Fibroblast of skin of back (primary cell): Measurements from ENCODE around the gene KLC1.
A peak's percentile ranks its signal among the peaks of the same experiment; 100 is the strongest.

Experiments
- DNase-seq: peaks from one replicate; pipeline ENCODE4 v3.0.0-alpha.2; 2013

KLC1 gene

DNA sequence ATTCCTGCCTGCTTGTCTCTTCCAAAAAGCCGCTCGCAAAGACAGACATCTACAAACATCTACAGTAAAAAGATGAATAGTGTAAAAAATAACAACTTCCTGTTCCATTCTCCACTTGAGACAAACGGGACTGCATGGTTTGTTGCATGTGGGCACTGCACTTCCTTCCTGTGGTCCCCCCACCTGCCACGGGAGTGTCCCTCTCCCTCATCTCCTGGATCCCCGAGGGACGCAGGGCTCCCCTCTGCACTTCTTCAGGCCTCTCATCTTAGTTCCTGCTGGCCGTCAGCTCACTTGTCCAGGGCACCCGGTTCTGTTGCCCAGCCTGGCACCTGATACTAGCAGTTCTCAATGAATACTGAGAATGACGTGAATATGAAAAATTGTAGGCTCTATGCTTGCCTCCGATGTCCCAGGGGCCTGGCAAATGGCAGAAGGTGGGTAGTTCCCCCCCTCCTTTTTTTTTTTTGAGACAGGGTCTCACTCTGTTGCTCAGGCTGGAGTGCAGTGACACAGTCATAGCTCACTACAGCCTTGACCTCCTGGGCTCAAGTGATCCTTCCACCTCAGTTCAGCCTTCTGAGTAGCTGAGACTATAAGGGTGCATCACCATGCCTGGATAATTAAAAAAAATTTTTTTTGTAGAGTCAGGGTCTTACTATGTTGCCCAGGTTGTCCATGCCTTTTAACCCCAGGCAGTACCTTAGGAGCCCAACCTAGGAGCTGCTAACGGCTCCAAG is 3.5 kb upstream of the KLC1 start:
- DNase-seq, result no peak

DNA sequence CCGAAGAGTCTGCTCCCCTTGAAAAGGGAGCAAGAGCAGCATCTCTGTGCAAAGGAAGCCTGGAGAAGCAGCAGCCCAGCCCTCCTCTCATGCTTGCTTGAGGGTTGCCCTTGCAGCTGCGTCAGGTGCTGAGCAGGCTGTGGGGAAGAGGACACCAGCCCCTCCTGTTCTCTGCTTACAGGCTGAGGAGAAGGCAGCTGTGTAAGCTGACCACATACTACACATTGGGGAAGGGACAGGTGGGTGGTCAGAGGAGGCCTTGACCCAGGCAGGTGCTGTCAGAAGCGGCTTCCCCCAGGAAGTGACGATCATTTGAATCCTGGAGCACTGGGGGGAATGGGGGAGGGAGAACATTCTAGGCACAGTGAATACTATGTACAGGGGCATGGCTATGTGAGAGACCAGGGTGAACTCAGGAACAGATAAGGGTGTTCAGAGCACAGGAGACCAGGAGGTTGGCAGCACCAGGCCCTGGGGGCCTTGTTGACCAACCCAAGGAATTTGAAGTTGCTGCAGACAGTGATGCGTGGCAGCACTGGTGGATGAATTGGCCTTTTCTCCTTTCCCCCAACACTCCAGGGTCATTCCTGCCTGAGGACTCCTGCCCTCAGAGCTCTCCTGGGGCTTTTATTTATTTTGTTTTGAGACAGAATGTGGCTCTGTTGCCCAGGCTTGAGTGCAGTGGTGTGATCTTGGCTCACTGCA is 2.7 kb upstream of the KLC1 start:
- DNase-seq, result no peak

DNA sequence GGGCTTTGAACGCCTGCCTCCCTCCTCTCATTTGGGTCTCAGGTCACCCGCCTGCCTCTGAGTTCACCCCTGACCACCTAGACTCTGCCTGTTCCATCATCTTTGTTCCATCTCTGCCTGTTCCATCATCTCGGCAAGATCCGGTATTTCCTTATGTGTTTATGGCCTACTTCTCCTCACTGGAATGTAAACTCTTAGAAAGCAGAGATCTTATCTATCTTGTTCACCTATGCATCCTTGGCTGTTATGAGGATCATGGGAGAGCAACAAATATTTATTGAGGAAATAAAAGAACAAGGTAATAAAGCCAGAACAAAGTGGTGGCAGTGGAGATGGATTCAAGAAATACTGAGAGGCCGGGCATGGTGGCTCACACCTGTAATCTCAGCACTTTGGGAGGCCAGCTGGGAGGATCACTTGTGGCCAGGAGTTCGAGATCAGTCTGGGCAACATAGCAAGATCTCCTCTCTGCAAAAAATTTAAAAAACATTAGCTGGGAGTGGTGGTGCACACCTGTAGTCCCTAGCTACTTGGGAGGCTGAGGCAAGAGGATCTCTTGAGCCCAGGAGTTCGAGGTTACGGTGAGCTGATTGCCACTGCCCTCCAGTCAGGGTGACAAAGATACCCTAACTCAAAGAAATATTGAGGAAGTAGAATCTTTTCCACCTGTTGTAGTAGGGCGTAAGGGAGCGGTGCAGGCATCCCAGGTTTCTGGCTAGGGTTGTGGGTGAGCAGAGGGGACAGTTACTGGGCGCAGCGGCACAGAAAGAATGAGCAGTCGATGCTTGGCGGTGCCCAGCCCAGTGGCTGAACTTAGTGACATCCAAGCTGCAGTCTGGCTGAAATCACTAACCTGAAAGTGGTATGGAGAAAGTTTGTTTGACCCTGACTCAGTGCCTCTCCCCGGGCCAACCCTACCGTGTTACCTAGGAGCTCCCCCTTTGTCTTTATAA is 1.7 kb upstream of the KLC1 start:
- no peak for DNase-seq

DNA sequence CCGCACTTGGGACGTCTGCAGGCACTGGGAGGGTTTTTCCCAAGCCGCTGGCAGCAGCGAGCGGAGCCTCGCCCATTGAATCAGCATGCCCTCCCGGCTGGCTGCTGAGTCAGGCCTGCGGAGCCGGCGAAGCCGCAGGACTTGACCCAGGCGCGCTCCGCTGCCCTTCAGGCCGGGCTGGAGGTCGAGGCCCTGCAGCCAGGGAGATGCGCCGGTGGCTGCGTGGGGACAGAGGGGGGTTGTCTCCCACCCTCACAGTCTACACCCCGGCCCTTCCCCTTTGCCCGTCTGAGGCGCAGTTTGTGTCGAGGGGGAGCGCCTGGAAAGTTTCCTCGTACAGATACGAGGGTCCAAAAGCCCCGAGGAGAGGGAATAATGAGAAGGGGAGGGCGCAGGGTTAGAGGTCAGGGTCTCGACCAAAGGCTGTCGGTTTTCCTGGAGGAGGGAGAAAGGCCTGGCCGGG is 759 bp upstream of the KLC1 start:
- DNase-seq, result peak; percentile 82

DNA sequence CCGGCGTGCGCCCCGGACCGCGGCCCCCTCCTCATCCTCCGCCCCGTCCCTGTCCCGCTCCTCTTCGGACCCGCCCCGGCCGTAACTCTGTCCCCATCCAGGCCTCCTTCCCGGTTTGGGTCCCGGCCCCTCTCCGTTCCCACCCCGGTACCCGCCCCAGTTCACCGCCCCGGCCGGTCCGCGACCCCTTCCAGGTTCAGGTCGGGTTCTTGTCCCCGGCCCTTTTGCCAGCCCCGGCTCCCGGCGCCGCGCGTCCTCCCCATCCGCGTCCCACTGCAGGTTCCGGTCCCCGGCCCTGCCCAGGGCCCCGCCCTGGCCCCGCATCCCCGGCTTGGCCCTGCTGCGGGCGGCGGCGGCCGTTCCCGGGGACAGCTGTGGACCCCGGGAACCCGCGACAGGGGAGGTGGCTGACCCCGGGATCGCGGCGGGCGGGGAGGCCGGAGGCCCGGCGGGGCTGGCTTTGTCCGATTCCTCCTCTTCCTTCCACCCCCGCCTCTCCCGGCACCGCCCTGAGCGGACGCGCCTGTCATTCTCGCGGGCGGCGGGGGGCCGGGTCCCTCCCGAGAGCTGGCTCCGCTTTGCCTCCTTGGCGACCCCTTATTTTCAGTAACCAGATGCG is 601 bp downstream of the KLC1 start:
- peak; percentile 46 for DNase-seq

DNA sequence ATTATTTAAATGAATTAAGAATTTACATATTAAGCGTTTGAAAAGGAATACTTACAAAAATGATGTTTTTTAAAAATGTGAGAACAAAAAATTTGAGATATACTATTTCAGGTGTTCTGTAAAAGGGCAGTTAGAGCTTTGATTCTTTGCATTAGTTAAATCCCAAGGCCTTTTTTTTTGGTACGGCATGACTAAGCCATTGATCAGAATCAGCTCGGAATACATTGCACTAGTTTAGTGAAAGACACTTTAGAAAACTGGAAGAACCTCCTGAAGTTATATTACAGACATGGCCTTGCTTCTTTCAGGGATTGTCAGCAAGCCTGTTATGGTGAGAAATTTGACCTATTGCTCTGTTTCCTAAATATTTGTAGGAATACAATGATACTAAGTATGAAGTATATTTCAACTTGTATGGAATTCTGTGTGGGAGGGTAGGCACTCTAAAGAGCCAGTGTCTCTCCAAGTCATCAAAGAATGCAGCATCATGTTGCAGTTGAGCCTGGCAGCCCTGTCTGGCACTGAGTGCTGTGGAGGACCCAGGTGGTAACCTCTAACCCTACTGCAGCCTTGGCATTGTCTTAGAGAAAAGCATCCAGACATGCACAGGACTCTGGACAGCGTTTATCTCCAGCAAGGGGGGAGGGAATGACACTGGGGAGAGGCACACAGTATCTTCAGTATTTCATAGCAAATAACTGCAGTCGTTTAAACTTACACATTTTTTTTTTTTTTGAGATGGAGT is 1.5 kb downstream of the KLC1 start:
- DNase-seq, result no peak

DNA sequence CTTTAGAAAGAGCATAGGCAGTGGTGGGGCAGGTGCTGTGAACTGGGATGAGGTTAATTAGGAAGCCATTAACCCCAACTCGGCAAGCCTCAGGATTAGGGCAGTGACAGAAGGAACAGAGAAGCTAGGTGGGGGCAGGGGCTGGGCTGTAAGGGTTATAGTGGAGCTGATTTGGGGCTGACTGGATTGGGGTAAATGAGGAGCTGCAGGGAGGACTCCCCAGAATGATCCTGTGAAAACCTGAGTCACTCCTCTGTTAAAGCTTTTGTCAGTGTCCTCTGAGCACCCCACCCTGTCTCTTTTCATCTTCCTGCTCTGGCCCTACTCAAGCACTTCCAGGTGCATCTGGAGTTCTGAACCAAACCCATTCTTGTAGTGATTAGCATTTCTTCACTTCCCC is 4.4 kb downstream of the KLC1 start:
- no peak for DNase-seq

DNA sequence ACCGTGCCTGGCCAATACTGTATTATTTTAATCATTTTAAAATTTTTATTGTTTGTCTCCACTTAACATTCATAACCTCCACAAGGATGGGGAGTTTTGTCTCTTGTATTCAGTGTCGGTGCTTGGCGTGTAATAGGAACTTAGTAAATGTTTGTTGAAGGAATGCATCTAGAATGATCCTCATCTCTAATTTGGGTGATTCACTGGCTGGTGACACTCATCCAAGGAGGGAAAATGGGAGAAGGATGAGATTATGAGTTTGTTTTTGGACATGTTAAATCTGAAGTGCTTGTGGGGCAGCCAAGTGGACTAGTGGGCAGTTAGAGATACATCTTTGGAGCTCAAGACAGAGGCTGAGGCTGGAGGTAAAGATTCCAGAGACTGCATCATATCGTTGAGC is 5.1 kb downstream of the KLC1 start:
- DNase-seq, result no peak

DNA sequence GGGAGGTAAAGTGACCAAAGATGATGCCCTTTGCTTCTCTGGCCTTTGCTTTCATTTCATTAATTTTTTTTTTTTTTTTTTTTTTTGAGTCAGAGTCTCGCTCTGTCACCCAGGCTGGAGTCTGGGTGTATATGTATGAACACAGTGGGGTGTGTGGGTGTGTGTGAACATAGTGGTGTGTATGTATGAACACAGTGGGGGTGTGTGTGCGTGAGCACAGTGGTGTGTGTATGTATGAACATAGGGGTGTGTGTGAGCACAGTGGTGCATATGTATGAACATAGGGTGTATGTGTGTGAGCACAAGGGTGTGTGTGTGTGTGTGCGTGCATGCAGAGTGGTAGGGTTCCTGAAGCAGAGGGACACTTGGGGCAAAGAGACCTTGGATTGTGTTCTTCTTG is 9.6 kb downstream of the KLC1 start:
- no peak for DNase-seq

DNA sequence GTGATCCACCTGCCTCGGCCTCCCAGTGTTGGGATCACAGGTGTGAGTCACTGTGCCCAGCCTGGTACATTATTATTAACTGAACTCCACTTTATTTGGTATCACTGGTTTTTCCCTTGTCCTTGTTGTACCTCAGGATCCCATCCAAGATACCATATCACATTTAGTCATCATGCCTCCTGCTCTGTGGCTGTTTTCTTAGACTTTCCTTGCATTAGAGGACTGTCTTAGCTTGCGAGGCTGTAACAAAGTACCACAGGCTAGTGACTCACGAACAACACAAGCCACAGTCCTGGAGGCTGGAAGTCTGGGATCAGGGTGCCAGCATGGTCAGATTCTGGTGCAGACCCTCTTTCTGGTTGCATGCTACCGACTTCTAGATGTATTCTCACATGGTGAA is 12.2 kb downstream of the KLC1 start:
- DNase-seq, result peak; percentile 54

DNA sequence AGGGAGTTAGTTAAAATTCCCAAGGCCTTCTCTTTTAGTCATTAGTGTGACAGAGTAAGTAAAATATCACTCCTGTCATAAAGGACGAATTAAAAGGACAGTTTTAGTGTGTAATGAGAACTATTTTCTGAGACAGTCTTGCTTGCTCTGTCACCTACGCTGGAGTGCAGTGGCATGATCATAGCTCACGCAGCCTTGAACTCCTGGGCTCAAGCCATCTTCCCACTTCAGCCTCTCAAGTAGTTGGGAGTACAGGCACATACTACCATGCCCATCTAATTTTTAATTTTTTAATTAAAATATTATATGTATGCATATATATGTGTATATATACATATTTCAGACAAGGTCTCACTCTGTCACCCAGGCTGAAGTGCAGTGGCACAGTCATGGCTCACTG is 17.2 kb downstream of the KLC1 start:
- no peak for DNase-seq

DNA sequence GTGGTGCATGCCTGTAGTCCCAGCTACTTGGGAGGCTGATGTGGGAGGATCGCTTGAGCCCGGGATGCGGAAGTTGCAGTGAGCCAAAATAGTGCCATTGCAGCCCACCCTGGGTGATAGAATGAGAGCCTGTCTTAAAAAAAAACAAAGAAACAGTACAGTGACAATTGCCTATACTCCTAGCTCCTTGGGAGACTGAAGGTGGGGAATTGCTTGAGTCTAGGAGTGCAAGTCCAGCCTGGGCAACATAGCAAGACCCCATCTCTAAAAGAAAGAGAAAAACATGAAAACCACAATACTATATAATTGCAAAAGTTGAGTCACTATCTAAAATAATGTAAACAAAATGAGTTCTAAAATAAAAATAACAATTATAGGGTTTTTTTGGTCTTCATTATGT is 20.0 kb downstream of the KLC1 start:
- DNase-seq, result no peak

DNA sequence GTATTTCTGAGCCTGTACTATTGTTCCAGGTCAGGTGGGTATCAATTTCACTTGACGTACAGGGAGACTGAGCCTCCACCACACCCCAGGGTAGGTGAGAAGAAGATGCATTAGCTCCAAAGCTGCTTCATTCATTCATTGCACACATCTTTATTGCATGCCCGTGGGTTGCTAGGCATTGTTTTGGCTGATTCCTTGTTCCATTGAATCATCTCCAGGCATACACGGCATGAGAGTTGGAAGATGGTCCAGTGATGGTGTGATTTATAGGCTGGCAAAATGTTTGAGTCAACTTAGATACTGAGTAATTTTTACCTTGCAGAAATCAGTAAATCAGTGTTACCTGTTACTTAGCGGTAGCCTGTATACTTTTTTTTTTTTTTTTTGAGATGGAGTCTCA is 21.2 kb downstream of the KLC1 start:
- no peak for DNase-seq

DNA sequence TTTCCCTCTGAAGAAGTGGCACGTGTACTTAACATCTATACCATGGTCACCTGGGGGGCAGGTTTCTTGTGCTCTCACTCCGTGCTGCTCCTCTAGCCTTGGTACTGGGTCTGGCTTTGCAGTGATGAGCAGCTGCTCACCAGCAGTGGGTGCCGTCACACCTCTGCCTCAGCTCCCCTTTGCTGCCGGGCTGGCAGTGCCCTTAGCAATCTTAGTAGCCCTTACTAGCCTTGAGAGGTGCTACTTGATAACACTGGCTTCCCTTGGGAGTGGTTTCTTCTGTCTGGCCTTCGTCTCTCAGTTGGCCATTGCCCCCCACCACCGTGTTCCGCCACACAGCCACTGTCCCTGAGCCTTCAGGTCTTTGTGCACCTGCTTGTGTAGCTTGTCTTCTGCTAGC is 22.6 kb downstream of the KLC1 start:
- DNase-seq, result no peak

DNA sequence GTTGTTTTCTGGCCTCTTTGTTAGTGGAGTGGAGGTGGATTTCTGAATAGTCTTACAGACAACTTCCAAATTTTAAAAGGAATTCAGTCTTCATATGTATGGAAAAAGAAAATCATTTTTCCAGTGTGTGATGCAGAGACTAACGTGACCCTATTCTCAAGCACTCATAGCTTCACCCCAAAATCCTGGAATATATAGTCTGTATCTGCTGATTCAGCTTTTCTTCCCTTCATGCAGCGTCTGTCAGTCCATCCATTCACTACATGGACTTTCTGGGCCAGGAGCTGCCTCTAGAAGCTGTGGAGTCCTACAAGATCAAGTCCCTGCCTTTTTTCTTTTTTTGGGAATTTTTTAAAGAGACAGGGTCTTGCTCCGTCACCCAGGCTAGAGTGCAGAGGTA is 23.8 kb downstream of the KLC1 start:
- DNase-seq, result no peak

DNA sequence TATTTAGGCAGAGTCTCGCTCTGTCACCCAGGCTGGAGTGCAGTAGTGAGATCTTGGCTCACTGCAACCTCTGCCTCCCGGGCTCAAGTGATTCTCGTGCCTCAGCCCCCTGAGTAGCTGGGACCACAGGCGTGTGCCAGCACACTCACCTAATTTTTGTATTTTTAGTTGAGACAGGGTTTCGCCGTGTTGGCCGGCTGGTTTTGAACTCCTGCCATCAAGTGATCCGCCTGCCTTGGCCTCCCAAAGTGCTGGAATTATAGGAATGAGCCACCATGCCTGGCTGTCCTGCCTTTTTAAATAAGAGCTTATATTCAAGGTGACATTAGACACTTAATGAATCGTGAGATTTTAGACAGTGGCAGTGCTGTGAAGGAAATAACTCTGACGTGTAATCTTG is 24.3 kb downstream of the KLC1 start:
- DNase-seq, result peak; percentile 43

DNA sequence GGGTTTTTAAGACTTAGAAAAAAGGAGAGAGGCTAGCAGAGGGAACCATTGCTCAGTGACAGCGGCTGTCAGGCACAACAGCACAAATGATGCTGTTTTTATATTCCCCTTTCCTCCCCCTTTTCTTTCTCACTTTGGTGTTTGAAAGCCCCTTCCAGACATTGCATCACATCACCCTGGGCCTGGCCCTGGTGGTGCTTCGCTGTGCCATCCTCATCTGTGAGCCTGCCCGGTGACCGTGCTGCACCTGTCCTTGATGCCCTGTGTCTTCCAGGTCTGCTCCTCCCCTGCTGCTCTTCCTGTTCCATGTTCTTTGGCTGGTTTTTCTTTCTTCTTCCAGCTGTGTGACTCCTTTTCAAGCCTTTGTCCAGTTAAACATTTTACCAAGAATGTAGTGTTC is 24.8 kb downstream of the KLC1 start:
- DNase-seq, result no peak

DNA sequence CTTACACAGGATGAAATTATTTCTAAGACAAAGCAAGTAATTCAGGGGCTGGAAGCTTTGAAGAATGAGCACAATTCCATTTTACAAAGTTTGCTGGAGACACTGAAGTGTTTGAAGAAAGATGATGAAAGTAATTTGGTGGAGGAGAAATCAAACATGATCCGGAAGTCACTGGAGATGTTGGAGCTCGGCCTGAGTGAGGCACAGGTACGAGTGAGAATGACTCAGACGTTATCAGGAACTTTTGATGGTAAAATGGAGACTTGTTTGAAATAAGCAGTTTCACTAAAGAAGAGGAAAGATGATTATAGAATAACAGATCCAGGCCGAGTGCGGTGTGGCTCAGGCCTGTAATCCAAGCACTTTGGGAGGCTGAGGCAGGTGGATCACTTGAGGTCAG is 25.6 kb downstream of the KLC1 start:
- DNase-seq, result no peak

DNA sequence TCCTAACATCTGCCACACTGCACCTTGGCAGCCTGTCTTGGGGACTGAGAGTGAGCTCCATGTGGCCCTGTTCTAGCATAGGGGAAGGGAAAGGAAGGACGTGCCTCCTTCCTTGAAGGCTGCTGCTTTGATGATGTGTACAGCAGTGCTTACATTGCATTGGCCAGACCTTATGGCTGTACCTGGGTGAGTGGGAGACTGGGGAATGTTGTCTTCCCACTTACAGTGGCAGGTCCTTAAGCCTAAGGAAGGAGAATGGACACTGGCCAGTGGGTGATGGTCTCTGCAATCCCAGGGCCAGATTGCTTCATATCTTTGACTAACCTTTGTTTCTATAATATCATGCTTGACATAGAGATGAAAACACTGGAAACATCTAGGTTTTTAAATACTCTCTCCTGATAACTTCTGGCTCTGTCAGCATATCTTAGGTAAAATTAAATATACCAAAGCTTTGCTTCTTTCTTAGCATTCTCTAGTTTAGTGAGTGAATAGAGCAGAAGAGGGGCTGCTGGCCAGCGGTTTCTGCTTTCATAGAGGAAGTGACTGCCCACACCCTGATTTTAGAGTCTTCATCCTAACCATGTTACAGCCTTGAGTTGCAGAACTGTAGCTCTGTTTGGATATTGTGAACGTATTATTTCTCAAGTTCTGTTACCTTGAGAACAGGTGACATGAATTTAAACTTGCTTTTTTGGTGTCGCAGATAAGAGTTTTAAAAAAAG is 27.2 kb downstream of the KLC1 start:
- no peak for DNase-seq

DNA sequence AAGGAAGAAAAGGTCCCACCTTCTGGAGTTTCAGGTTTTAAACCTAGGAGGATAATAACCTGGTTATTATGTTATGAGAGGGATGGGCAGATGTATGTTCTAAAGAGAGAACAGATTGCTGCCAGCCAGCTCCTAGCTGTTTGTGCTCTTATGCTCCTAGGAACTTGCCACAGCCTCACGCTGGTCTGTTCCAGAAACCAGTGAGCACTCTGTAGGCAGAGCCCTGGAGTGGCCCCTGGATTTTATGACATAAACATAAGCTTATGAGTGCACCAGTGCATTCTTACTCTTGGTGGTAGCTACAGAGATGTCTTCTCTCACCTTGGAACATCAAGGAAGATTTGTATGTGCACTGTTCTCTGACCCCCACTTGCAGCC is 27.7 kb downstream of the KLC1 start:
- no peak for DNase-seq

DNA sequence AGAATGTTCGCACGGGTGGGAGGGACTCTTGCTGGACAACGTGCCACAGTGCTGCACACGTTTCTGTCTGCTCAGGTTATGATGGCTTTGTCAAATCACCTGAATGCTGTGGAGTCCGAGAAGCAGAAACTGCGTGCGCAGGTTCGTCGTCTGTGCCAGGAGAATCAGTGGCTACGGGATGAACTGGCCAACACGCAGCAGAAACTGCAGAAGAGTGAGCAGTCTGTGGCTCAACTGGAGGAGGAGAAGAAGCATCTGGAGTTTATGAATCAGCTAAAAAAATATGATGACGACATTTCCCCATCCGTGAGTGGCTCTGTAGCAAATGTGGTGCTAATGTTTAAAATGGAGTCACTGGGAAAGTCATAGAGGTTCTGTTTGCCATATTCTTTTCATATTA is 28.5 kb downstream of the KLC1 start:
- peak; percentile 78 for DNase-seq
